Chondrocyte (in vitro differentiated cells): ENCODE measurements around the gene PSMB9. TPM values are rescaled to one million over a fixed set of nuclear protein-coding genes. Genes with fewer than 3 reads are reported as not detected.
"Not testable (repeated sequence)": the region's sequence is repeated elsewhere in the genome, so short reads cannot be mapped to it uniquely, and the experiment has no call there.

Source experiments
- DNase-seq: peaks from one replicate; pipeline ENCODE4 v3.0.0; 2021; ENCODE audit warnings: mixed read lengths, low spot score
- H3K27ac Mint-ChIP-seq: one replicate; pipeline ENCODE4 v1.8.0; 2021; ENCODE audit warnings: mild to moderate bottlenecking, moderate library complexity, mixed read lengths; ENCODE audit not compliant: unreplicated experiment
- H3K27me3 Mint-ChIP-seq: 2 replicates; pipeline ENCODE4 v1.8.0; 2021; ENCODE audit warnings: low read depth, mixed read lengths
- H3K36me3 Mint-ChIP-seq: 2 replicates; pipeline ENCODE4 v1.8.0; 2021; ENCODE audit warnings: low read depth, mixed read lengths
- H3K4me1 Mint-ChIP-seq: 2 replicates; pipeline ENCODE4 v1.8.0; 2021; ENCODE audit warnings: low read depth, mild to moderate bottlenecking, mixed read lengths
- H3K4me3 Mint-ChIP-seq: one replicate; pipeline ENCODE4 v1.8.0; 2021; ENCODE audit warnings: mild to moderate bottlenecking, moderate library complexity, mixed read lengths; ENCODE audit not compliant: unreplicated experiment
- H3K9me3 Mint-ChIP-seq: 2 replicates; pipeline ENCODE4 v1.8.0; 2021; ENCODE audit warnings: low read depth, mixed read lengths
- total RNA-seq: library from RNA; stranded (reverse); gene quantifications from 3 replicates; pipeline ENCODE4 v1.2.1, GENCODE V29; 2021
- TF ChIP-seq, protein P1 (sequence below): fragments of 200-600 bp; sonication (generic); IDR thresholded peaks from 2 replicates; pipeline ENCODE4 v1.5.0; 2021; ENCODE audit warnings: antibody characterized with exemption, mild to moderate bottlenecking, moderate library complexity

The PSMB9 gene
- total RNA-seq, 1 donor from 2014 or later, result 1.2 TPM

DNA sequence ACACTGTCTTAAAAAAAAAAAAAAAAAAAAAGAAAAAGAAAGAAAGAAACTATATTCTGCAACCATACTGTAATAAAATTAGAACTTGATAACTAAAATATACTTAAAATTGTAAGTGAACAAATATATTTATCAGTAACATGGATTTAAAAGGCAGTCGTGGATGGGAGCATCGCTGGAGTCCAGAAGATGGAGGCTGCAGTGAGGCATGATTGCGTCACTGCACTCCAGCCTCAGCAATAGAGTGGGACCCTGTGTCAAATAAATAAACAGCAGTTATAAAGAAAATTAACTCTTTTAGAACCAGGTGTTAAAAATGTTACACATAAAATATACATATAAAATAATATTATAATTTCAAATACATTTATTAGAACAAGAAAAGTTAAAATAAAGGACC lies 8.7 kb downstream of the PSMB9 start:
- DNase-seq, result no peak
- Mint-ChIP-seq H3K36me3 (no peaks in the 10 kb centered on the region), H3K27ac (no peak overlapping the region), H3K4me3 (no peak overlapping the region), H3K4me1 (peaks cover 7% of the 10 kb centered on the region), H3K9me3 (no peaks in the 10 kb centered on the region), H3K27me3 (peaks cover 38% of the 10 kb centered on the region)
- TF ChIP-seq, protein P1, sequence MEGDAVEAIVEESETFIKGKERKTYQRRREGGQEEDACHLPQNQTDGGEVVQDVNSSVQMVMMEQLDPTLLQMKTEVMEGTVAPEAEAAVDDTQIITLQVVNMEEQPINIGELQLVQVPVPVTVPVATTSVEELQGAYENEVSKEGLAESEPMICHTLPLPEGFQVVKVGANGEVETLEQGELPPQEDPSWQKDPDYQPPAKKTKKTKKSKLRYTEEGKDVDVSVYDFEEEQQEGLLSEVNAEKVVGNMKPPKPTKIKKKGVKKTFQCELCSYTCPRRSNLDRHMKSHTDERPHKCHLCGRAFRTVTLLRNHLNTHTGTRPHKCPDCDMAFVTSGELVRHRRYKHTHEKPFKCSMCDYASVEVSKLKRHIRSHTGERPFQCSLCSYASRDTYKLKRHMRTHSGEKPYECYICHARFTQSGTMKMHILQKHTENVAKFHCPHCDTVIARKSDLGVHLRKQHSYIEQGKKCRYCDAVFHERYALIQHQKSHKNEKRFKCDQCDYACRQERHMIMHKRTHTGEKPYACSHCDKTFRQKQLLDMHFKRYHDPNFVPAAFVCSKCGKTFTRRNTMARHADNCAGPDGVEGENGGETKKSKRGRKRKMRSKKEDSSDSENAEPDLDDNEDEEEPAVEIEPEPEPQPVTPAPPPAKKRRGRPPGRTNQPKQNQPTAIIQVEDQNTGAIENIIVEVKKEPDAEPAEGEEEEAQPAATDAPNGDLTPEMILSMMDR, result no peak

DNA sequence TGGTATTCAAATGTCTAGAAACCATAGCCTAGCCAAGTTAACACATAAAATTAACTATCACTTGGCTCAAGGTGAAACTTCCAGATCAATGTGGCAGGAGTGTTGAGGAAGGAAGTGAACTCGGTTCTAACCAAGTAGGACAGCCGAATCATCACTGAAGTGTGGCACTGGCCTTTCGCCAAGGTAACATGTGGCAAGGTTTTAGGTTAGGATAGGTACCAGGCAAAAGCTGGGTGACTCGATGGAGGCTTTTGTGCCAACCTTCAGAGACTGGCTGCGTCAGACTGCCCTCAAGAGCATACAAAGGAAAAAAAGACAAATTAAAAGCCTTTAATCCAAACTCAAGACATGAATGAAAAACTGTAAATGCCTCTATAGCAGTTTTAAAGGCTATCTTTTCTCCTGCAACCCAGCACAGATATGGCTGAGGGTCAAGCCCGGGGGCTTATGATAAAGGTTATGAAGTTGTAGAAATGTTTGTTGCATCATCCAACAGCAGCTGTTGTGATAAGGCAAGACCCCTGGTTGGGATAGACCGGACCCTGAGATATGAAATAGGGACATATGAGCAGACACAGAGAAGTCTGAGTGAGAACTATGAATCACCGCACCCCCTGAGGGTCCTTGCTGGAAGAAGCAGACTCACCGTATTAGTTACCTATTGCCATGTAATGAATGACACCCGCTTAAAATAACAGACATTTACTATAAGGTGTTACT lies 11.9 kb downstream of the PSMB9 start:
- no peak for DNase-seq
- Mint-ChIP-seq H3K27ac (no peak overlapping the region), H3K4me1 (peaks cover 5% of the 10 kb centered on the region), H3K27me3 (peaks cover 46% of the 10 kb centered on the region), H3K9me3 (no peaks in the 10 kb centered on the region), H3K4me3 (no peak overlapping the region), H3K36me3 (no peaks in the 10 kb centered on the region)
- TF ChIP-seq, protein P1, result no peak

DNA sequence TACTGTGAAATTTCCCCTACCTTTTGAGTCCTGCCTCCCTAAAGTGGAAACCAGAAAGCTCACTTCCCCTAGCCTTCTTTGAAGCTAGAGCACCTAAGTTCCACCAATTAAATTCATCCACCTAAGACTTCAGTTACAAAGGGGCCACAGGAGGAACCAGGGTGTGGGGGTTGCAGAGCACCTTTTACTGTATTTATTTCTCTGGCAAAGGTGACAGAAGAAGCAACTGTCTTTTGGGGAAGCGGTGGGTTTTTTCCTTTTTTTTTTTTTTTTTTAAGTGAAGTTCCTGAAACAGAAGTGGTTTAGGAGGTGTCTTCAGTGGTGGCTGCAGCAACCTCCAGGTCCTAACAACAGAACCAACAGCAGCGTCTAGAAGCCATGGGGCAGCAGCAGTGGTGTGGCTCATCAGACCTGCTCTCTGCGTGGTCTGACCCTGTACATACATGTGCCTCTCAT lies 13.1 kb downstream of the PSMB9 start:
- DNase-seq, result no peak
- no peaks in the 10 kb centered on the region for H3K9me3 Mint-ChIP-seq
- no peaks in the 10 kb centered on the region for H3K36me3 Mint-ChIP-seq
- TF ChIP-seq, protein P1, result no peak
- no peaks in the 10 kb centered on the region for H3K4me1 Mint-ChIP-seq
- H3K27ac Mint-ChIP-seq, result no peak overlapping the region
- H3K4me3 Mint-ChIP-seq, result no peak overlapping the region
- peaks cover 54% of the 10 kb centered on the region for H3K27me3 Mint-ChIP-seq

DNA sequence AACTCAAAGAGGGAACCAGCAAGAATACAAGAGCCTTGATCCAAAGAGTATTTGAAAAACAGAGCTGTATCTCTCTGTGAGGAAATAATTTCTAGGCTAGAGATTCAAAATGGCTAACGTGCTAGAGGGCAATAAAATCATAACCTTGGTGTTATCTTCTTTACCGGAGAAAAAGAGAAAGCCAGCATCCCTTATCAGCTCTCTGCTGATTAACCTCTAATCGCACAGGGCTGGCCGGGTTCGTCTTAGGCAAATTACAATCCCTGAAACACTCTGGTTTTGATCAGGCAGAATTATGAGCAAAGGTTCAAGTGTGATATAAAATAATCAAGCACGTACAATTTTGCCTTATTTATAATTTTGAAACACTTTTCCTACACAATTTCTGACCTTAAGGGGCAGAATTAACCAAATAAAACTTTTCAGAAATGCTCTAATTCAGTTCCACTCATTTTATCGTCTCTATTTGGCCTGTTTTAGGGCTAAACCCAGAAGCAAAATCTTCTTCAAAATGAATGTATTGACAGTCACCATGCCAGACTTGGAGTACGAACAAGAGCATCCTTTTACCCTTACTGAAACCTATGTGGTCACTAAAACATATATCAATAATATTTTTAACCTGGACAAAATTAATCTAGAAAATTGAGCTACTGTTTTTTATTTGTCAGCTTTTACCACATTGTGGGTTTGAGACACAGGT lies 13.7 kb downstream of the PSMB9 start:
- Mint-ChIP-seq H3K9me3 (peaks cover 3% of the 10 kb centered on the region), H3K27ac (no peak overlapping the region), H3K4me3 (no peak overlapping the region), H3K36me3 (no peaks in the 10 kb centered on the region), H3K27me3 (peaks cover 59% of the 10 kb centered on the region), H3K4me1 (no peaks in the 10 kb centered on the region)
- TF ChIP-seq, protein P1, result no peak
- no peak for DNase-seq

DNA sequence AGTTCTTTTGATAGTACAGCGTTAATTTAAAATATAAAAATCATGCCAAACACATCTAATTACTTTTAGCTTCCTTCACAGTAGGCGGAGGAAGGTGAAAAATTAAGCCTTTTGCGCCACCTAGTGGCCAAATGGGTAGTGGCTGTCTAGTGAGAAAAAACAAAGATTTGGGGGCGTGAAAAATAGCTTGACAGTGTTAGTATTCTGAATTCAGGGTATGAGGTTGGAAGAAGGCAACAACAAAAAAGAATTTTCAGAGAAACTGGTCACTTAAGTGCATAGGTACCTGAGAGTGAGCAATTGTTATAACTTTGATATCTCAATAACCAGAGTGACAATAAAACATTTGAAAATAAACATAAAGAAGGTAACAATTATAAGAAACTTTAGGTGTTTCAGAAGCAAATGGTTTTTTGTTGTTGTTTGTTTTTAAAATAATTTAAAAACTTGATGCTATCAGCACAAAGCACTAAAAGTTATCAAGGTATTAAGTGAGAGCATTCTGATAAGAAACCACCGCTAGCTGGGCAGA lies 14.3 kb downstream of the PSMB9 start:
- Mint-ChIP-seq H3K36me3 (no peaks in the 10 kb centered on the region), H3K9me3 (peaks cover 3% of the 10 kb centered on the region), H3K4me1 (no peaks in the 10 kb centered on the region), H3K27me3 (peaks cover 59% of the 10 kb centered on the region), H3K27ac (no peak overlapping the region), H3K4me3 (no peak overlapping the region)
- TF ChIP-seq, protein P1, result peak; percentile 98
- no peak for DNase-seq

DNA sequence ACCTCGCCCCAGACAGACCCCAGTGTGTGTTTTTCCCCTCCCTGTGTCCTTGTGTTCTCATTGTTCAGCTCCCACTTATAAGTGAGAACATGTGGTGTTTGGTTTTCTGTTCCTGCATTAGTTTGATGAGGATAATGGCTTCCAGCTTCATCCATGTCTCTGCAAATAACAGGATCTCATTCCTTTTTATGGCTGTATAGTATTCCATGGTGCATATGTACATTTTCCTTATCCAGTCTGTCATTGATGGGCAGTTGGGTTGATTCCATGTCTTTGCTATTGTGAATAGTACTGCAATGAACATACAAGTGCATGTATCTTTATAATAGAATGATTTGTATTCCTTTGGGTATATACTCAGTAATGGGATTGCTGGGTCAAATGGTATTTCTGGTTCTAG lies 20.0 kb downstream of the PSMB9 start:
- not testable (repeated sequence) for H3K36me3 Mint-ChIP-seq, H3K4me1 Mint-ChIP-seq, H3K4me3 Mint-ChIP-seq, H3K27ac Mint-ChIP-seq, H3K9me3 Mint-ChIP-seq, DNase-seq
- peaks cover 69% of the 10 kb centered on the region for H3K27me3 Mint-ChIP-seq
